Cardiac fibroblast (primary cell): Measurements from ENCODE around the gene EIF4EBP3.
A peak's percentile ranks its signal among the peaks of the same experiment; 100 is the strongest.

ENCODE experiments used
- DNase-seq, 2 donors: peaks; one replicate each; pipeline versions ENCODE4 v3.0.0 to v3.0.0-alpha.2; 2010; ENCODE audit warnings: low read depth in 2 of 2
- H3K4me3 ChIP-seq, 2 donors: replicated peaks in 1 of 2; 1 replicate in 1 of 2; 2 replicates in 1 of 2; pipeline ENCODE4 v1.5.1; 2011; ENCODE audit warnings: low read depth in 2 of 2, low read length in 2 of 2, mild to moderate bottlenecking in 2 of 2, moderate library complexity in 1 of 2
- TF ChIP-seq, protein P1 (sequence below): IDR thresholded peaks from one replicate; pipeline ENCODE4 v1.5.1; 2011; ENCODE audit warnings: low read depth, mild to moderate bottlenecking, low read length, inconsistent platforms

The EIF4EBP3 gene

DNA sequence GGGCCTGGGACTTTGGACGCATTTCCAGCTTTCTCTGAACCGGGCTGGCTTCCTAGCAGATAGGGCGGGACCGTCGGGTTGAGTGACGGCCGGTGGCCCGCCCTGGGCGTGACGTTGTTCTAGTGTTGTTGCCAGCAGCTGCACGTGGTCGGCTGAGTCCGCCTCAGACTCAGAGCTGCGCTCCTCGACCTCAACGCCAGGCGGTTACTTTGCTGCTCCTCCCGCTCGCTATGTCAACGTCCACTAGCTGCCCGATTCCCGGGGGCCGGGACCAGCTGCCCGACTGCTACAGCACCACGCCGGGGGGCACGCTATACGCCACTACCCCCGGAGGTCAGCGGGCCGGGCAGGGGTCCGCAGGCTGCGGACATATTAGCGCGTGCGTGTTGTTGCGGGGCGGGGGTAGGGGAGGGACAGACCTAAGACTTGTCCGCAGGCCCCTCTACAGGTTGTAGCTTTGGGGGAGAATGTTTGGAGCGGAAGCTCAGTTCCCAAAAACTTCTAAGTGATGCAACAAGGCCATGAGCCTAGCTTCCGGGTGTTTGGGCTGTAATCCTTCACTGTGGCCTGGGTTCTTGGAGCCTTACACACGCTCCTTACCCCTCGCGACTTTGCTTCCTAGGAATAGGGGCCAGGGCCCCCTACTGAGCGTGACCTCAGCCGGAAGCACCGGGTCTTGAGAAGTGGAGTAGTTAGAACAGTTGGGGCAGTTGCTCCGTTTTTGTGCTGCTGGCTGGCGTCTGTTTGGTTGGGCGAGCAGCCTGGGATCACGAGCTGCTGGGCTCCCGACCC, at the start of gene EIF4EBP3:
EIF4EBP3 (plus strand) TSS at position 155 of the 792 bp plus-strand sequence; CDS start at position 231, 76 bp downstream.
- peak within 1 kb of the TSS; percentile 40 to 43 for H3K4me3 ChIP-seq
- TF ChIP-seq, protein P1, sequence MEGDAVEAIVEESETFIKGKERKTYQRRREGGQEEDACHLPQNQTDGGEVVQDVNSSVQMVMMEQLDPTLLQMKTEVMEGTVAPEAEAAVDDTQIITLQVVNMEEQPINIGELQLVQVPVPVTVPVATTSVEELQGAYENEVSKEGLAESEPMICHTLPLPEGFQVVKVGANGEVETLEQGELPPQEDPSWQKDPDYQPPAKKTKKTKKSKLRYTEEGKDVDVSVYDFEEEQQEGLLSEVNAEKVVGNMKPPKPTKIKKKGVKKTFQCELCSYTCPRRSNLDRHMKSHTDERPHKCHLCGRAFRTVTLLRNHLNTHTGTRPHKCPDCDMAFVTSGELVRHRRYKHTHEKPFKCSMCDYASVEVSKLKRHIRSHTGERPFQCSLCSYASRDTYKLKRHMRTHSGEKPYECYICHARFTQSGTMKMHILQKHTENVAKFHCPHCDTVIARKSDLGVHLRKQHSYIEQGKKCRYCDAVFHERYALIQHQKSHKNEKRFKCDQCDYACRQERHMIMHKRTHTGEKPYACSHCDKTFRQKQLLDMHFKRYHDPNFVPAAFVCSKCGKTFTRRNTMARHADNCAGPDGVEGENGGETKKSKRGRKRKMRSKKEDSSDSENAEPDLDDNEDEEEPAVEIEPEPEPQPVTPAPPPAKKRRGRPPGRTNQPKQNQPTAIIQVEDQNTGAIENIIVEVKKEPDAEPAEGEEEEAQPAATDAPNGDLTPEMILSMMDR: peak; percentile 71
- DNase-seq: peak; percentile 96 to 98

GRCh38 chr5:140497897-140498296, 49.6 kb upstream of the EIF4EBP3 start:
- no peak overlapping the region for H3K4me3 ChIP-seq
- TF ChIP-seq, protein P1: no peak
- DNase-seq: no peak

- DNase-seq: no peak
- no peak overlapping the region for H3K4me3 ChIP-seq
- TF ChIP-seq, protein P1: no peak
These were observed 48.9 kb upstream of the EIF4EBP3 start for GRCh38 chr5:140498591-140498990.

GRCh38 chr5:140502834-140503233, 44.6 kb upstream of the EIF4EBP3 start:
- TF ChIP-seq, protein P1: no peak
- no peak overlapping the region for H3K4me3 ChIP-seq
- DNase-seq: no peak

DNA sequence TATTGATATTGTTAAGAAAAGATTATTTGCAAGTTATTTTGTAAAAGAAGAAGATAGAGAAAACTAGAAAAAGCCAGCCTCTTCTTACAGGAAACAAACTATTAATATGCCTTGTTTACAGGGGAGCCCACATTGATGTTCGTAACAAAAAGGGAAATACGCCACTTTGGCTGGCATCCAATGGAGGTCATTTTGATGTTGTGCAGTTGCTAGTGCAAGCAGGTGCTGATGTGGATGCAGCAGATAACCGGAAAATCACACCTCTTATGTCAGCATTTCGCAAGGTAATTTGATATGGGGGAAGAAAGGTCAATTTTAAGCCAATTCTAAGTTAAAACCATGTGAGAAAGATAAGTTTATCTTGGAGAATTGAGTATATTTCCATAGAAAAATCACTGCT, 37.6 kb upstream of the EIF4EBP3 start:
- peak in 1 of 2 donors; percentile 2 for DNase-seq
- H3K4me3 ChIP-seq: no peak overlapping the region
- TF ChIP-seq, protein P1: no peak

- TF ChIP-seq, protein P1: no peak
- no peak for DNase-seq
- H3K4me3 ChIP-seq: no peak overlapping the region
These were observed 34.3 kb upstream of the EIF4EBP3 start for GRCh38 chr5:140513124-140513523.
